GM21515 (cell line): ENCODE measurements around the gene ACTR6.
A peak's percentile ranks its signal among the peaks of the same experiment; 100 is the strongest.
"Not testable (repeated sequence)": the region's sequence is repeated elsewhere in the genome, so short reads cannot be mapped to it uniquely, and the experiment has no call there.

ENCODE experiments used
- ATAC-seq: cut with Tn5 transposase; IDR thresholded peaks from one replicate; pipeline ENCODE4 v1.9.1; 2021; ENCODE audit not compliant: unreplicated experiment

The ACTR6 gene

GRCh38 chr12:100219328-100220109, 18.9 kb downstream of the ACTR6 start:
- ATAC-seq = no peak

GRCh38 chr12:100221523-100221922, 20.9 kb downstream of the ACTR6 start:
- ATAC-seq = no peak

GRCh38 chr12:100222173-100222572, 21.6 kb downstream of the ACTR6 start:
- not testable (repeated sequence) for ATAC-seq

- ATAC-seq = no peak
Measured at GRCh38 chr12:100225491-100225890, 24.9 kb downstream of the ACTR6 start.

GRCh38 chr12:100229036-100229635, 28.5 kb downstream of the ACTR6 start:
- ATAC-seq = no peak

GRCh38 chr12:100229876-100230275, 29.3 kb downstream of the ACTR6 start:
- no peak for ATAC-seq

- ATAC-seq = not testable (repeated sequence)
Measured at GRCh38 chr12:100231873-100232272, 31.3 kb downstream of the ACTR6 start.

- ATAC-seq = no peak
Measured at GRCh38 chr12:100234166-100234565, 33.6 kb downstream of the ACTR6 start.

GRCh38 chr12:100234591-100235304, 34.1 kb downstream of the ACTR6 start:
- peak; percentile 70 for ATAC-seq

- ATAC-seq = no peak
Measured at GRCh38 chr12:100238801-100239200, 38.2 kb downstream of the ACTR6 start.

- ATAC-seq = no peak
Measured at GRCh38 chr12:100239589-100239988, 39.0 kb downstream of the ACTR6 start.

- no peak for ATAC-seq
Measured at GRCh38 chr12:100243137-100243536, 42.5 kb downstream of the ACTR6 start.

GRCh38 chr12:100247765-100248164, 47.1 kb downstream of the ACTR6 start:
- no peak for ATAC-seq

- ATAC-seq = no peak
Measured at GRCh38 chr12:100248886-100249285, 48.3 kb downstream of the ACTR6 start.

- no peak for ATAC-seq
Measured at GRCh38 chr12:100249941-100250340, 49.3 kb downstream of the ACTR6 start.

GRCh38 chr12:100251917-100252316, 51.3 kb downstream of the ACTR6 start:
- ATAC-seq = no peak

GRCh38 chr12:100253437-100253836, 52.8 kb downstream of the ACTR6 start:
- no peak for ATAC-seq

- no peak for ATAC-seq
Measured at GRCh38 chr12:100254876-100255275, 54.3 kb downstream of the ACTR6 start.

GRCh38 chr12:100258127-100258526, 57.5 kb downstream of the ACTR6 start:
- ATAC-seq = no peak

GRCh38 chr12:100263131-100263530, 62.5 kb downstream of the ACTR6 start:
- no peak for ATAC-seq

- not testable (repeated sequence) for ATAC-seq
Measured at GRCh38 chr12:100265107-100265506, 64.5 kb downstream of the ACTR6 start.
